IMR-90 (cell line): ENCODE results near the gene LRCH4. TPM values are rescaled to one million over a fixed set of nuclear protein-coding genes. Genes with fewer than 3 reads are reported as not detected.
A peak's percentile ranks its signal among the peaks of the same experiment; 100 is the strongest.

Experiments used
- ATAC-seq: fragments of 200-7000 bp; cut with Tn5 transposase; 2 replicates; pipeline ENCODE4 v1.9.1; 2020; ENCODE audit warnings: low read depth, mild to moderate bottlenecking, moderate library complexity
- BruUV-seq: library from RNA; stranded (reverse); fragments of 400-500 nt; replicated peaks from 2 replicates; lab custom pipeline; 2021; lab: Mats Ljungman, UMichigan
- CTCF ChIA-PET: fragments of 300-600 bp; formaldehyde crosslinking; extraction: SDS; loops from one replicate; lab custom pipeline; 2021; ENCODE audit warnings: antibody characterized with exemption; lab: Yijun Ruan, JAX
- POLR2A ChIA-PET: fragments of 300-600 bp; sonication (Branson Sonifier 250); formaldehyde crosslinking; loops from one replicate; lab custom pipeline; 2022; ENCODE audit warnings: antibody characterized with exemption; ENCODE audit not compliant: unreplicated experiment; lab: Charles Lee
- DNase-seq: peaks from one replicate; pipeline ENCODE4 v3.0.0; 2013
- H2AFZ ChIP-seq: replicated peaks from 2 replicates; pipeline ENCODE3; 2013; ENCODE audit warnings: low read length, mild to moderate bottlenecking; ENCODE audit not compliant: poor library complexity
- H2AK5ac ChIP-seq: 2 replicates; pipeline ENCODE4 v1.6.1; 2013; ENCODE audit warnings: low read depth, low read length, inconsistent platforms
- H2AK9ac ChIP-seq: replicated peaks from 2 replicates; pipeline ENCODE3; 2013; ENCODE audit warnings: mild to moderate bottlenecking, low read depth, low read length, moderate library complexity; ENCODE audit not compliant: poor library complexity
- H2BK120ac ChIP-seq: 2 replicates; pipeline ENCODE4 v1.6.1; 2013; ENCODE audit warnings: low read depth, low read length, inconsistent platforms
- H2BK15ac ChIP-seq: 3 replicates; pipeline ENCODE4 v1.6.1; 2013; ENCODE audit warnings: low read depth, low read length, inconsistent platforms
- H2BK20ac ChIP-seq: 2 replicates; pipeline ENCODE4 v1.6.1; 2013; ENCODE audit warnings: low read depth, mild to moderate bottlenecking, inconsistent platforms, low read length, moderate library complexity
- H2BK5ac ChIP-seq: 2 replicates; pipeline ENCODE4 v1.6.1; 2013; ENCODE audit warnings: mild to moderate bottlenecking, low read depth, low read length, inconsistent platforms; ENCODE audit not compliant: poor library complexity, severe bottlenecking
- H3K14ac ChIP-seq: replicated peaks from 2 replicates; pipeline ENCODE4 v1.6.1; 2013; ENCODE audit warnings: low read depth, low read length, inconsistent platforms
- H3K18ac ChIP-seq: 2 replicates; pipeline ENCODE4 v1.6.1; 2013; ENCODE audit warnings: low read depth, low read length, control low read depth
- H3K23ac ChIP-seq: 2 replicates; pipeline ENCODE4 v1.6.1; 2013; ENCODE audit warnings: low read depth, low read length, inconsistent platforms
- H3K27ac ChIP-seq: 2 replicates; pipeline ENCODE4 v1.5.1; 2013; ENCODE audit warnings: mild to moderate bottlenecking, control low read depth, low read length; ENCODE audit not compliant: insufficient read depth
- H3K27me3 ChIP-seq: 2 replicates; pipeline ENCODE4 v1.6.1; 2013; ENCODE audit warnings: low read length; ENCODE audit not compliant: control insufficient read depth, insufficient read depth
- H3K36me3 ChIP-seq: 2 replicates; pipeline ENCODE4 v1.6.1; 2013; ENCODE audit warnings: low read length, mixed read lengths; ENCODE audit not compliant: control insufficient read depth, insufficient read depth
- H3K4ac ChIP-seq: 2 replicates; pipeline ENCODE4 v1.6.1; 2013; ENCODE audit warnings: low read depth, low read length, inconsistent platforms
- H3K4me1 ChIP-seq: 2 replicates; pipeline ENCODE4 v1.6.1; 2013; ENCODE audit warnings: low read length, mixed read lengths; ENCODE audit not compliant: control insufficient read depth, insufficient read depth
- H3K4me2 ChIP-seq: 2 replicates; pipeline ENCODE4 v1.6.1; 2013; ENCODE audit warnings: low read depth, mild to moderate bottlenecking, control low read depth, low read length, moderate library complexity
- H3K4me3 ChIP-seq: 2 replicates; pipeline ENCODE4 v1.5.1; 2013; ENCODE audit warnings: low read depth, mild to moderate bottlenecking, control low read depth, low read length, moderate library complexity; ENCODE audit not compliant: insufficient read depth
- H3K56ac ChIP-seq: 2 replicates; pipeline ENCODE4 v1.6.1; 2013; ENCODE audit warnings: low read length, inconsistent platforms; ENCODE audit not compliant: insufficient read depth; ENCODE audit errors: extremely low read depth
- H3K79me1 ChIP-seq, 2 experiments: 2 replicates each; pipeline ENCODE4 v1.6.1; 2013; ENCODE audit warnings: low read length in 2 of 2, inconsistent platforms in 1 of 2, low read depth in 1 of 2
- H3K9ac ChIP-seq: 2 replicates; pipeline ENCODE4 v1.6.1; 2013; ENCODE audit warnings: low read depth, low read length, control low read depth
- H3K9me1 ChIP-seq: 2 replicates; pipeline ENCODE4 v1.6.1; 2013; ENCODE audit warnings: low read length, inconsistent platforms; ENCODE audit not compliant: insufficient read depth
- H3K9me3 ChIP-seq: 2 replicates; pipeline ENCODE4 v1.6.1; 2013; ENCODE audit warnings: low read length; ENCODE audit not compliant: control insufficient read depth, insufficient read depth
- H4K20me1 ChIP-seq: 2 replicates; pipeline ENCODE4 v1.6.1; 2013; ENCODE audit warnings: low read length, inconsistent platforms; ENCODE audit not compliant: insufficient read depth
- H4K5ac ChIP-seq: 2 replicates; pipeline ENCODE4 v1.6.1; 2013; ENCODE audit warnings: mild to moderate bottlenecking, low read depth, low read length, control low read depth
- H4K8ac ChIP-seq, 2 experiments: 2 replicates each; pipeline ENCODE4 v1.6.1; 2013; ENCODE audit warnings: low read depth in 2 of 2, low read length in 2 of 2, control low read depth in 1 of 2, inconsistent platforms in 1 of 2
- H4K91ac ChIP-seq: 2 replicates; pipeline ENCODE4 v1.6.1; 2013; ENCODE audit warnings: low read depth, low read length, inconsistent platforms; ENCODE audit not compliant: insufficient read depth
- MAZ ChIP-seq: IDR thresholded peaks from 2 replicates; pipeline ENCODE4 v1.6.1; 2012; ENCODE audit warnings: low read depth, mild to moderate bottlenecking, low read length, improper control_type of control experiment, moderate library complexity, borderline replicate concordance
- WGBS, 2 experiments: methylation state at CpG; one replicate each; pipeline versions ENCODE4 v1.1.5 to v1.1.7; 2013; ENCODE audit warnings: missing lambda C conversion rate in 2 of 2; ENCODE audit not compliant: insufficient read length in 1 of 2; ENCODE audit errors: extremely low coverage in 2 of 2; 5-methylcytosine and 5-hydroxymethylcytosine counted together
- dilution Hi-C: fragments of 300-500 bp; cut with HindIII; formaldehyde crosslinking; loops from one replicate; pipeline ENCODE4 v1.14.3; 2018; ENCODE audit warnings: low sequenced_read_pairs; ENCODE audit not compliant: unreplicated experiment
- in situ Hi-C: fragments of 300-500 bp; cut with MboI; formaldehyde crosslinking; loops from 3 replicates; pipeline ENCODE4 v1.14.3; 2019; ENCODE audit warnings: low sequenced_read_pairs, inconsistent platforms, mixed read lengths
- intact Hi-C: fragments of 100-400 bp; cut with micrococcal nuclease; formaldehyde crosslinking; loops from 2 replicates; pipeline ENCODE4 v1.10.0; 2022
- polyA plus RNA-seq, 3 experiments: library from polyadenylated mRNA; depleted of rRNA; stranded (reverse); fragments of >200 nt; gene quantifications; 2 replicates each; pipeline ENCODE4 v1.2.3, GENCODE V29; 2012; ENCODE audit warnings: low replicate concordance in 1 of 3
- total RNA-seq: library from RNA; depleted of rRNA; stranded (reverse); fragments of >200 nt; gene quantifications from 2 replicates; pipeline ENCODE4 v1.2.3, GENCODE V29; 2012
- TF ChIP-seq, protein P1 (sequence below): conservative IDR thresholded peaks from 2 replicates; pipeline ENCODE4 v1.5.1; 2012; ENCODE audit warnings: mild to moderate bottlenecking, low read depth, low read length, improper control_type of control experiment
- TF ChIP-seq, protein P2 (sequence below): fragments of 150-350 bp; IDR thresholded peaks from 2 replicates; pipeline ENCODE4 v1.6.1; 2017; ENCODE audit warnings: mild to moderate bottlenecking, antibody characterized with exemption, low read length, low read depth

LRCH4 gene
- total and polyA plus RNA-seq, 2 of the 4 experiments (the other 2 are of a cell fraction), result 5.0 to 41.3 TPM

DNA sequence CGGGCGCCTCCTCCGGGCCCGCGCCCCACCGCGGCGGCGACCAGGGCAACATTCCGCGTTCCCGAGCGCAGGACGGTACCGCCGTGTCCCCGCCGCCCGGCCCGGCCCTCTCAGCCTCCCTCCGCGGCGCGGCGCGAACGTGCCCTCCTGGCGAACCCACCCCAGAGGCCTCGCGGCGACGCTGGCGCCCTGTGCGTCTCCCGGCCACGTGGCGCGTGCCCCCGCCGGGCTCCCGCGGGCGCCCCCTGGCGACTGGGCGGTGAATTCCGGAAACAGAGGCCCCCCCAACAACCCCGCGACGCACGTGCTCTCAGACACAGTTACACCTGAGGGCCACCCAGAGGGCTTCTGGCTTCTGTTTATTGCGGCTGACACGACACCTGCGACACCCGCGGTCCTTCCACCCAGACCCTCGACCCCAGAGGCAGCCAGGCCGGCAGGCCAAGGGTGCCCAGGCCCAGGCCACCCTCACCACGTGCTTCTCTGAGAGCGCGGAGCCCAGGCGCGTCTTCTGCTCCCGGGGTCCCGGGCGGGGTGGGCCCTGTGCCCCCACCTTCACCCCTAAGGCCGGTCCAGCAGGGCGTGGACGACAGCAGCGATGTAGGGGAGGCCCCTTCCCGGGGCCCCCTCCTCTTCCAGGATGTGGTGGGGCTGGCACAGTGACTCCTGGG is 12.1 kb downstream of the LRCH4 start, which contains the start of gene SAP25:
TSS of gene SAP25 (minus strand) at position 210 of the 671 bp plus-strand sequence. CDS start at position 52, 158 bp downstream.
- 90% methylated on average over 9 of the region's 70 CpGs; no CpG with 5 or more reads in 1 of the 2 experiments for WGBS, 2 experiments
- no peak within 1 kb of the TSS for H3K14ac ChIP-seq
- H2BK120ac ChIP-seq, result no peak within 1 kb of the TSS
- H3K4me2 ChIP-seq, result no peak within 1 kb of the TSS
- no peak within 1 kb of the TSS for H3K18ac ChIP-seq
- H3K9ac ChIP-seq, result no peak within 1 kb of the TSS
- ChIA-PET POLR2A (no interaction called here), CTCF (no interaction called here)
- H3K4ac ChIP-seq, result no peak within 1 kb of the TSS
- H3K23ac ChIP-seq, result no peak within 1 kb of the TSS
- H3K9me1 ChIP-seq, result peaks cover 4% of the 10 kb centered on the region; the same call in 1 of the 2 replicates
- no peak within 1 kb of the TSS for H2BK15ac ChIP-seq
- no peaks in the 10 kb centered on the region for H4K20me1 ChIP-seq
- H3K27me3 ChIP-seq, result peaks cover 3% of the 10 kb centered on the region; the same call in 1 of the 2 replicates
- H2AK5ac ChIP-seq, result no peak within 1 kb of the TSS
- intact Hi-C loops (no loop called here), in situ Hi-C loops (no loop called here), dilution Hi-C loops (no loop called here)
- no peak within 1 kb of the TSS for H3K56ac ChIP-seq
- no TSS peak for BruUV-seq
- H3K79me1 ChIP-seq, result peaks cover 0 to 5% of the 10 kb centered on the region in 2 experiments; a peak in 1 of 4 replicates
- H2AK9ac ChIP-seq, result no peak within 1 kb of the TSS
- H2BK20ac ChIP-seq, result no peak within 1 kb of the TSS
- H4K91ac ChIP-seq, result no peak within 1 kb of the TSS
- ATAC-seq, result no peak
- no peaks in the 10 kb centered on the region for H3K9me3 ChIP-seq
- no peak within 1 kb of the TSS for H3K27ac ChIP-seq
- peaks cover 42% of the 10 kb centered on the region for H3K36me3 ChIP-seq
- TF ChIP-seq, protein P1, sequence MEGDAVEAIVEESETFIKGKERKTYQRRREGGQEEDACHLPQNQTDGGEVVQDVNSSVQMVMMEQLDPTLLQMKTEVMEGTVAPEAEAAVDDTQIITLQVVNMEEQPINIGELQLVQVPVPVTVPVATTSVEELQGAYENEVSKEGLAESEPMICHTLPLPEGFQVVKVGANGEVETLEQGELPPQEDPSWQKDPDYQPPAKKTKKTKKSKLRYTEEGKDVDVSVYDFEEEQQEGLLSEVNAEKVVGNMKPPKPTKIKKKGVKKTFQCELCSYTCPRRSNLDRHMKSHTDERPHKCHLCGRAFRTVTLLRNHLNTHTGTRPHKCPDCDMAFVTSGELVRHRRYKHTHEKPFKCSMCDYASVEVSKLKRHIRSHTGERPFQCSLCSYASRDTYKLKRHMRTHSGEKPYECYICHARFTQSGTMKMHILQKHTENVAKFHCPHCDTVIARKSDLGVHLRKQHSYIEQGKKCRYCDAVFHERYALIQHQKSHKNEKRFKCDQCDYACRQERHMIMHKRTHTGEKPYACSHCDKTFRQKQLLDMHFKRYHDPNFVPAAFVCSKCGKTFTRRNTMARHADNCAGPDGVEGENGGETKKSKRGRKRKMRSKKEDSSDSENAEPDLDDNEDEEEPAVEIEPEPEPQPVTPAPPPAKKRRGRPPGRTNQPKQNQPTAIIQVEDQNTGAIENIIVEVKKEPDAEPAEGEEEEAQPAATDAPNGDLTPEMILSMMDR, result peak; percentile 25; the same call in 1 of the 2 replicates
- TF ChIP-seq, protein P2, sequence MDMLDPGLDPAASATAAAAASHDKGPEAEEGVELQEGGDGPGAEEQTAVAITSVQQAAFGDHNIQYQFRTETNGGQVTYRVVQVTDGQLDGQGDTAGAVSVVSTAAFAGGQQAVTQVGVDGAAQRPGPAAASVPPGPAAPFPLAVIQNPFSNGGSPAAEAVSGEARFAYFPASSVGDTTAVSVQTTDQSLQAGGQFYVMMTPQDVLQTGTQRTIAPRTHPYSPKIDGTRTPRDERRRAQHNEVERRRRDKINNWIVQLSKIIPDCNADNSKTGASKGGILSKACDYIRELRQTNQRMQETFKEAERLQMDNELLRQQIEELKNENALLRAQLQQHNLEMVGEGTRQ, result no peak
- no peak for TF ChIP-seq MAZ
- H4K5ac ChIP-seq, result no peak within 1 kb of the TSS
- no peak within 1 kb of the TSS for H3K4me3 ChIP-seq
- no peak within 1 kb of the TSS for H2AFZ ChIP-seq
- H3K4me1 ChIP-seq, result peaks cover 2% of the 10 kb centered on the region; the same call in 1 of the 2 replicates
- H2BK5ac ChIP-seq, result no peak within 1 kb of the TSS
- no peak for DNase-seq
- no peak within 1 kb of the TSS for H4K8ac ChIP-seq
